Hair follicle dermal papilla cell (primary cell): ENCODE results near the gene ERAS. TPM values are rescaled to one million over a fixed set of nuclear protein-coding genes. Genes with fewer than 3 reads are reported as not detected.

Experiments used
- small RNA-seq: library from RNA; depleted of rRNA; stranded (forward); fragments of <200 nt; gene quantifications from one replicate; pipeline ENCODE3, GENCODE V24; 2012
- total RNA-seq: library from RNA; depleted of rRNA; stranded (reverse); fragments of >200 nt; gene quantifications from 2 replicates; pipeline ENCODE4 v1.2.3, GENCODE V29; 2012

The ERAS gene, protein sequence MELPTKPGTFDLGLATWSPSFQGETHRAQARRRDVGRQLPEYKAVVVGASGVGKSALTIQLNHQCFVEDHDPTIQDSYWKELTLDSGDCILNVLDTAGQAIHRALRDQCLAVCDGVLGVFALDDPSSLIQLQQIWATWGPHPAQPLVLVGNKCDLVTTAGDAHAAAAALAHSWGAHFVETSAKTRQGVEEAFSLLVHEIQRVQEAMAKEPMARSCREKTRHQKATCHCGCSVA
- total RNA-seq: 0.36 TPM in 1 of 2 replicates, not detected in the other

GRCh38 chrX:48826135-48826875 is at the start of gene ERAS:
TSS of gene ERAS (plus strand) at chrX:48826513. CDS start at chrX:48829124, 2,611 bp downstream.

GRCh38 chrX:48786341-48786800 is 39.9 kb upstream of the ERAS start, which contains the start of gene GATA1:
TSS of gene GATA1 (plus strand) at chrX:48786590. CDS start at chrX:48791110, 4,520 bp downstream.

GRCh38 chrX:48801280-48802088 is 24.8 kb upstream of the ERAS start, which contains the start of gene HDAC6:
TSS of gene HDAC6 (plus strand) at chrX:48802067. CDS start at chrX:48802693, 626 bp downstream.

GRCh38 chrX:48835524-48836329 is 9.4 kb downstream of the ERAS start, which contains the start of gene PCSK1N:
TSS of gene PCSK1N (minus strand) at chrX:48835610. CDS start at chrX:48835532, 78 bp downstream.

Small RNA genes within 50 kb of the gene (small RNA-seq; reads per million reads assigned to genes)
- gene RNU6-29P: not detected

Other genes with a start within 250 kb of the ERAS start
- gene WDR13, start 229.0 kb upstream of the ERAS start, total RNA-seq: 100 and 117 TPM in 2 replicates
- gene WAS, start 142.7 kb upstream of the ERAS start, total RNA-seq: 0.36 TPM in 1 of 2 replicates, not detected in the other
- 2.7 and 3.2 TPM in 2 replicates for gene SUV39H1, start 129.8 kb upstream of the ERAS start, total RNA-seq
- gene GLOD5, start 64.8 kb upstream of the ERAS start, total RNA-seq: not detected in 2 replicates
- not detected in 2 replicates for gene GATA1, start 39.9 kb upstream of the ERAS start, total RNA-seq
- 44.3 and 49.5 TPM in 2 replicates for gene HDAC6, start 24.4 kb upstream of the ERAS start, total RNA-seq
- gene PCSK1N, start 9.1 kb downstream of the ERAS start, total RNA-seq: 0.49 and 0.65 TPM in 2 replicates
- 25.1 and 26.0 TPM in 2 replicates for gene TIMM17B, start 71.3 kb downstream of the ERAS start, total RNA-seq
- 33.8 and 50.9 TPM in 2 replicates for gene PQBP1, start 71.4 kb downstream of the ERAS start, total RNA-seq
- 22.6 and 23.0 TPM in 2 replicates for gene SLC35A2, start 85.1 kb downstream of the ERAS start, total RNA-seq
- 4.1 and 4.4 TPM in 2 replicates for gene PIM2, start 92.5 kb downstream of the ERAS start, total RNA-seq
- gene OTUD5, start 131.1 kb downstream of the ERAS start, total RNA-seq: 33.3 and 36.2 TPM in 2 replicates
- gene KCND1, start 145.3 kb downstream of the ERAS start, total RNA-seq: 1.9 and 2.1 TPM in 2 replicates
- gene GRIPAP1, start 175.8 kb downstream of the ERAS start, total RNA-seq: 14.3 and 16.8 TPM in 2 replicates
- gene TFE3, start 216.8 kb downstream of the ERAS start, total RNA-seq: 76.9 and 86.8 TPM in 2 replicates
- gene CCDC120, start 232.5 kb downstream of the ERAS start, total RNA-seq: 1.1 and 1.9 TPM in 2 replicates
- gene PRAF2, start 247.5 kb downstream of the ERAS start, total RNA-seq: 15.1 and 16.6 TPM in 2 replicates